Measurements from ENCODE around the gene PSMA3. TPM values are rescaled to one million over a fixed set of nuclear protein-coding genes. Genes with fewer than 3 reads are reported as not detected.

The PSMA3 gene
- total RNA-seq, 1 donor from 2014 or later, result 41.7 TPM

GRCh38 chr14:58270628-58271027, 26.0 kb downstream of the PSMA3 start:
- no peak for DNase-seq (ENCODE audit: low spot score)

- DNase-seq (ENCODE audit: low spot score), result no peak
These were observed 28.1 kb downstream of the PSMA3 start for GRCh38 chr14:58272588-58273372.

GRCh38 chr14:58274881-58275280, 30.2 kb downstream of the PSMA3 start:
- DNase-seq (ENCODE audit: low spot score), result no peak

- DNase-seq (ENCODE audit: low spot score), result no peak
These were observed 31.0 kb downstream of the PSMA3 start for GRCh38 chr14:58275527-58276190.

GRCh38 chr14:58276208-58276607, 31.6 kb downstream of the PSMA3 start:
- DNase-seq (ENCODE audit: low spot score), result no peak

- no peak for DNase-seq (ENCODE audit: low spot score)
These were observed 33.5 kb downstream of the PSMA3 start for GRCh38 chr14:58278177-58278576.

- peak; percentile 94 for DNase-seq (ENCODE audit: low spot score)
These were observed 36.5 kb downstream of the PSMA3 start for GRCh38 chr14:58280954-58281787.

- DNase-seq (ENCODE audit: low spot score), result no peak
These were observed 37.3 kb downstream of the PSMA3 start for GRCh38 chr14:58281969-58282368.

GRCh38 chr14:58282925-58283593, 38.4 kb downstream of the PSMA3 start:
- peak; percentile 13 for DNase-seq (ENCODE audit: low spot score)

- no peak for DNase-seq (ENCODE audit: low spot score)
These were observed 39.1 kb downstream of the PSMA3 start for GRCh38 chr14:58283730-58284129.

GRCh38 chr14:58285132-58285531, 40.5 kb downstream of the PSMA3 start:
- DNase-seq (ENCODE audit: low spot score), result no peak

- DNase-seq (ENCODE audit: low spot score), result no peak
These were observed 43.0 kb downstream of the PSMA3 start for GRCh38 chr14:58287607-58288042.

- no peak for DNase-seq (ENCODE audit: low spot score)
These were observed 43.6 kb downstream of the PSMA3 start for GRCh38 chr14:58288106-58288792.

- DNase-seq (ENCODE audit: low spot score), result no peak
These were observed 47.0 kb downstream of the PSMA3 start for GRCh38 chr14:58291646-58292045.

- no peak for DNase-seq (ENCODE audit: low spot score)
These were observed 47.5 kb downstream of the PSMA3 start for GRCh38 chr14:58292187-58292586.

- no peak for DNase-seq (ENCODE audit: low spot score)
These were observed 49.6 kb downstream of the PSMA3 start for GRCh38 chr14:58294201-58294600.

- DNase-seq (ENCODE audit: low spot score), result peak; percentile 13
These were observed 52.1 kb downstream of the PSMA3 start for GRCh38 chr14:58296726-58297125.

- no peak for DNase-seq (ENCODE audit: low spot score)
These were observed 52.7 kb downstream of the PSMA3 start for GRCh38 chr14:58297412-58297761.

GRCh38 chr14:58297762-58298476, 53.3 kb downstream of the PSMA3 start:
- peak; percentile 100 for DNase-seq (ENCODE audit: low spot score)

Measured in umbilical cord (tissue), 2 donors.